HL-60 (cell line): ENCODE measurements around the gene NUDT15.

Experiments used
- TF ChIP-seq, protein P1 (sequence below): IDR thresholded peaks from 2 replicates; pipeline ENCODE4 v1.6.1; 2012; ENCODE audit warnings: low read depth; ENCODE audit not compliant: insufficient replicate concordance
- TF ChIP-seq, protein P2 (sequence below): IDR thresholded peaks from one replicate; pipeline ENCODE4 v1.5.1; 2011; ENCODE audit warnings: low read length, control low read depth, inconsistent platforms; ENCODE audit not compliant: insufficient read depth

DNA sequence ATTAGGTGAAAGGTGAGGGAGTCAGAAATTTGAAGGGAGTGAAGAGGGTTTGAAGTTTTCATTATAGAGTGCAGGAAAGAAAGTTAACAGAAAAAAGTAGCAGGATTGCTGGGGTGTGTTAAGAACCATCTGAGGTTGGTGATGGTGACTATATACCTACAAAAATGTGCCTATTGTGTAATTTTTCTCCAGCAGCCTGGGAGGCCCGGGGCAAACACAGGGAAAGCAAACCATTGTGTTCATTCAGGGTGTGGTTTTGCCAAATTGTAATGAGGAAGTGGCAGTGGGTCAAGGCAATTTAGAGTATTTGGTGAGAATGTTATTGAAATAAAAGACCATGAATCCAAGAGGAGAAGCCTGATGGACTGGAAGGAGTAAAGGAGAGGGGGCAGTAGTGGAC lies 28.2 kb upstream of the NUDT15 start:
- TF ChIP-seq, protein P1, sequence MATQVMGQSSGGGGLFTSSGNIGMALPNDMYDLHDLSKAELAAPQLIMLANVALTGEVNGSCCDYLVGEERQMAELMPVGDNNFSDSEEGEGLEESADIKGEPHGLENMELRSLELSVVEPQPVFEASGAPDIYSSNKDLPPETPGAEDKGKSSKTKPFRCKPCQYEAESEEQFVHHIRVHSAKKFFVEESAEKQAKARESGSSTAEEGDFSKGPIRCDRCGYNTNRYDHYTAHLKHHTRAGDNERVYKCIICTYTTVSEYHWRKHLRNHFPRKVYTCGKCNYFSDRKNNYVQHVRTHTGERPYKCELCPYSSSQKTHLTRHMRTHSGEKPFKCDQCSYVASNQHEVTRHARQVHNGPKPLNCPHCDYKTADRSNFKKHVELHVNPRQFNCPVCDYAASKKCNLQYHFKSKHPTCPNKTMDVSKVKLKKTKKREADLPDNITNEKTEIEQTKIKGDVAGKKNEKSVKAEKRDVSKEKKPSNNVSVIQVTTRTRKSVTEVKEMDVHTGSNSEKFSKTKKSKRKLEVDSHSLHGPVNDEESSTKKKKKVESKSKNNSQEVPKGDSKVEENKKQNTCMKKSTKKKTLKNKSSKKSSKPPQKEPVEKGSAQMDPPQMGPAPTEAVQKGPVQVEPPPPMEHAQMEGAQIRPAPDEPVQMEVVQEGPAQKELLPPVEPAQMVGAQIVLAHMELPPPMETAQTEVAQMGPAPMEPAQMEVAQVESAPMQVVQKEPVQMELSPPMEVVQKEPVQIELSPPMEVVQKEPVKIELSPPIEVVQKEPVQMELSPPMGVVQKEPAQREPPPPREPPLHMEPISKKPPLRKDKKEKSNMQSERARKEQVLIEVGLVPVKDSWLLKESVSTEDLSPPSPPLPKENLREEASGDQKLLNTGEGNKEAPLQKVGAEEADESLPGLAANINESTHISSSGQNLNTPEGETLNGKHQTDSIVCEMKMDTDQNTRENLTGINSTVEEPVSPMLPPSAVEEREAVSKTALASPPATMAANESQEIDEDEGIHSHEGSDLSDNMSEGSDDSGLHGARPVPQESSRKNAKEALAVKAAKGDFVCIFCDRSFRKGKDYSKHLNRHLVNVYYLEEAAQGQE = no peak
- TF ChIP-seq, protein P2, sequence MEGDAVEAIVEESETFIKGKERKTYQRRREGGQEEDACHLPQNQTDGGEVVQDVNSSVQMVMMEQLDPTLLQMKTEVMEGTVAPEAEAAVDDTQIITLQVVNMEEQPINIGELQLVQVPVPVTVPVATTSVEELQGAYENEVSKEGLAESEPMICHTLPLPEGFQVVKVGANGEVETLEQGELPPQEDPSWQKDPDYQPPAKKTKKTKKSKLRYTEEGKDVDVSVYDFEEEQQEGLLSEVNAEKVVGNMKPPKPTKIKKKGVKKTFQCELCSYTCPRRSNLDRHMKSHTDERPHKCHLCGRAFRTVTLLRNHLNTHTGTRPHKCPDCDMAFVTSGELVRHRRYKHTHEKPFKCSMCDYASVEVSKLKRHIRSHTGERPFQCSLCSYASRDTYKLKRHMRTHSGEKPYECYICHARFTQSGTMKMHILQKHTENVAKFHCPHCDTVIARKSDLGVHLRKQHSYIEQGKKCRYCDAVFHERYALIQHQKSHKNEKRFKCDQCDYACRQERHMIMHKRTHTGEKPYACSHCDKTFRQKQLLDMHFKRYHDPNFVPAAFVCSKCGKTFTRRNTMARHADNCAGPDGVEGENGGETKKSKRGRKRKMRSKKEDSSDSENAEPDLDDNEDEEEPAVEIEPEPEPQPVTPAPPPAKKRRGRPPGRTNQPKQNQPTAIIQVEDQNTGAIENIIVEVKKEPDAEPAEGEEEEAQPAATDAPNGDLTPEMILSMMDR = no peak
